Measurements from ENCODE around the gene PLEKHB1. TPM values are rescaled to one million over a fixed set of nuclear protein-coding genes. Genes with fewer than 3 reads are reported as not detected.

Gene PLEKHB1
- polyA plus RNA-seq, 1 donor (not counting 4 experiments of a cell fraction or from before 2014, with no cell fraction given): not detected

GRCh38 chr11:73664877-73665276 is 18.5 kb downstream of the PLEKHB1 start:
- DNase-seq (ENCODE audit: low read depth, low spot score) (no peak), FAIRE-seq (no peak)
- Histone ChIP-seq H4K20me1 (ENCODE audit: control insufficient read depth, extremely low read depth, insufficient read depth, low read length) (no peaks in the 10 kb centered on the region), H3K4me1 (ENCODE audit: control insufficient read depth, extremely low read depth, insufficient read depth, low read length) (no peaks in the 10 kb centered on the region), H3K9me1 (ENCODE audit: control insufficient read depth, extremely low read depth, insufficient read depth, low read length) (no peaks in the 10 kb centered on the region), H3K9me3 (ENCODE audit: control insufficient read depth, low read depth, low read length) (no peaks in the 10 kb centered on the region), H2AFZ (ENCODE audit: control insufficient read depth, low read length) (no peak overlapping the region), H3K79me2 (ENCODE audit: control insufficient read depth, insufficient read depth, low read length) (no peaks in the 10 kb centered on the region), H3K4me3 (ENCODE audit: control insufficient read depth in 2 of 3, extremely low read depth in 1 of 3, insufficient read depth in 2 of 3, low read depth in 1 of 3, low read length in 3 of 3) (no peak overlapping the region), H3K27me3 (ENCODE audit: control insufficient read depth, extremely low read depth, insufficient read depth, low read length) (peaks cover 2% of the 10 kb centered on the region), H3K36me3 (ENCODE audit: control insufficient read depth in 2 of 2, extremely low read depth in 1 of 2, insufficient read depth in 2 of 2, low read length in 2 of 2) (no peaks in the 10 kb centered on the region), H3K4me2 (ENCODE audit: control insufficient read depth, extremely low read depth, insufficient read depth, low read depth, low read length) (no peak overlapping the region), H3K9ac (ENCODE audit: control insufficient read depth, extremely low read depth, insufficient read depth, low read length) (no peak overlapping the region), H3K27ac (ENCODE audit: control insufficient read depth, insufficient read depth, low read length) (no peak overlapping the region)
- dilution Hi-C loops (cut with MboI; ENCODE audit: extremely low pct_ligation_motif_present, low sequenced_read_pairs): no loop called here
- TF ChIP-seq, protein P1, sequence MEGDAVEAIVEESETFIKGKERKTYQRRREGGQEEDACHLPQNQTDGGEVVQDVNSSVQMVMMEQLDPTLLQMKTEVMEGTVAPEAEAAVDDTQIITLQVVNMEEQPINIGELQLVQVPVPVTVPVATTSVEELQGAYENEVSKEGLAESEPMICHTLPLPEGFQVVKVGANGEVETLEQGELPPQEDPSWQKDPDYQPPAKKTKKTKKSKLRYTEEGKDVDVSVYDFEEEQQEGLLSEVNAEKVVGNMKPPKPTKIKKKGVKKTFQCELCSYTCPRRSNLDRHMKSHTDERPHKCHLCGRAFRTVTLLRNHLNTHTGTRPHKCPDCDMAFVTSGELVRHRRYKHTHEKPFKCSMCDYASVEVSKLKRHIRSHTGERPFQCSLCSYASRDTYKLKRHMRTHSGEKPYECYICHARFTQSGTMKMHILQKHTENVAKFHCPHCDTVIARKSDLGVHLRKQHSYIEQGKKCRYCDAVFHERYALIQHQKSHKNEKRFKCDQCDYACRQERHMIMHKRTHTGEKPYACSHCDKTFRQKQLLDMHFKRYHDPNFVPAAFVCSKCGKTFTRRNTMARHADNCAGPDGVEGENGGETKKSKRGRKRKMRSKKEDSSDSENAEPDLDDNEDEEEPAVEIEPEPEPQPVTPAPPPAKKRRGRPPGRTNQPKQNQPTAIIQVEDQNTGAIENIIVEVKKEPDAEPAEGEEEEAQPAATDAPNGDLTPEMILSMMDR (optimal IDR thresholded peaks at IDR 0.05 in 1 of 3, IDR thresholded peaks at IDR 0.05 in 1 of 3, conservative IDR thresholded peaks at IDR 0.05 in 1 of 3; ENCODE audit: extremely low read depth in 1 of 3, insufficient read depth in 2 of 3, low read length in 3 of 3): no peak
- no peak for TF ChIP-seq EZH2 (IDR thresholded peaks at IDR 0.05; ENCODE audit: low read length)

DNA sequence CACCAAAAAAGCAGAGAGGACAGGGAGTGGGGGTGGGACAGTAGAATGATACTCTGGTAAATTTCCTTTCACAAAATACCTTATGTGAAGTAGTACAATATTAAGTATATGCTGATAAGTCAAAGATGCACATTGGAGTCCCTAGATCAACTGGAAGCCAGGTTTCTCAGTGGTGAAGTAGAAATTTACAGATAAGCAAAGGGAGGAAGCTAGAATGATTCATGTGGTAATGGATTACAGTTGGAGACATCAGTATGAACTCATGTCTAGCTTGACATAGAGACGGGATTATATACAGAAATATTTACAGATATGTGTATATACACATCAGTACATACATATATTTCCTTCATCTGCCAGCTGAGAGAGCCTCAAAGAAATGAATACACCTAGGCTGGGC is 21.5 kb downstream of the PLEKHB1 start:
- dilution Hi-C loops (cut with MboI; ENCODE audit: extremely low pct_ligation_motif_present, low sequenced_read_pairs): no loop called here
- H3K79me2 ChIP-seq (ENCODE audit: control insufficient read depth, insufficient read depth, low read length): no peaks in the 10 kb centered on the region
- H3K4me3 ChIP-seq (ENCODE audit: control insufficient read depth in 2 of 3, extremely low read depth in 1 of 3, insufficient read depth in 2 of 3, low read depth in 1 of 3, low read length in 3 of 3): no peak overlapping the region
- H3K27me3 ChIP-seq (ENCODE audit: control insufficient read depth, extremely low read depth, insufficient read depth, low read length): no peaks in the 10 kb centered on the region
- H3K9ac ChIP-seq (ENCODE audit: control insufficient read depth, extremely low read depth, insufficient read depth, low read length): no peak overlapping the region
- no peaks in the 10 kb centered on the region for H3K9me1 ChIP-seq (ENCODE audit: control insufficient read depth, extremely low read depth, insufficient read depth, low read length)
- no peak for FAIRE-seq
- H4K20me1 ChIP-seq (ENCODE audit: control insufficient read depth, extremely low read depth, insufficient read depth, low read length): no peaks in the 10 kb centered on the region
- H2AFZ ChIP-seq (ENCODE audit: control insufficient read depth, low read length): no peak overlapping the region
- H3K36me3 ChIP-seq (ENCODE audit: control insufficient read depth in 2 of 2, extremely low read depth in 1 of 2, insufficient read depth in 2 of 2, low read length in 2 of 2): no peaks in the 10 kb centered on the region
- no peak overlapping the region for H3K4me2 ChIP-seq (ENCODE audit: control insufficient read depth, extremely low read depth, insufficient read depth, low read depth, low read length)
- H3K27ac ChIP-seq (ENCODE audit: control insufficient read depth, insufficient read depth, low read length): no peak overlapping the region
- no peaks in the 10 kb centered on the region for H3K4me1 ChIP-seq (ENCODE audit: control insufficient read depth, extremely low read depth, insufficient read depth, low read length)
- TF ChIP-seq, protein P1 (optimal IDR thresholded peaks at IDR 0.05 in 1 of 3, IDR thresholded peaks at IDR 0.05 in 1 of 3, conservative IDR thresholded peaks at IDR 0.05 in 1 of 3; ENCODE audit: extremely low read depth in 1 of 3, insufficient read depth in 2 of 3, low read length in 3 of 3): no peak
- no peak for TF ChIP-seq EZH2 (IDR thresholded peaks at IDR 0.05; ENCODE audit: low read length)
- no peak for DNase-seq (ENCODE audit: low read depth, low spot score)
- H3K9me3 ChIP-seq (ENCODE audit: control insufficient read depth, low read depth, low read length): no peaks in the 10 kb centered on the region

Data from keratinocyte (primary cell).